ENCODE data around the gene WWC1.

- TF ChIP-seq CHD1 (IDR thresholded peaks at IDR 0.05; ENCODE audit: low read length) (no peak), ZNF512 (tag; IDR thresholded peaks at IDR 0.05) (no peak), HNRNPL (IDR thresholded peaks at IDR 0.05; ENCODE audit: low read depth, low read length) (no peak), SRSF3 (IDR thresholded peaks at IDR 0.05; ENCODE audit: insufficient read depth, low read length) (no peak), FOS (IDR thresholded peaks at IDR 0.05; ENCODE audit: extremely low read depth, insufficient read length) (no peak)
Observed at GRCh38 chr5:168346417-168346816, 55.0 kb downstream of the WWC1 start.

Measured in K562 (cell line).